LNCAP (cell line): ENCODE results near the gene SSPN.

Experiments used
- CTCF ChIP-seq: fragments of 450-650 bp; IDR thresholded peaks from 2 replicates; pipeline ENCODE4 v1.5.1; 2017; ENCODE audit warnings: mild to moderate bottlenecking

Gene SSPN

GRCh38 chr12:26297396-26298070, 102.2 kb downstream of the SSPN start:
- TF ChIP-seq CTCF: no peak

- no peak for TF ChIP-seq CTCF
These were observed 103.6 kb downstream of the SSPN start for GRCh38 chr12:26298785-26299621.

GRCh38 chr12:26299751-26300150, 104.4 kb downstream of the SSPN start:
- no peak for TF ChIP-seq CTCF
